ENCODE measurements around the gene WDFY4.

WDFY4 gene

DNA sequence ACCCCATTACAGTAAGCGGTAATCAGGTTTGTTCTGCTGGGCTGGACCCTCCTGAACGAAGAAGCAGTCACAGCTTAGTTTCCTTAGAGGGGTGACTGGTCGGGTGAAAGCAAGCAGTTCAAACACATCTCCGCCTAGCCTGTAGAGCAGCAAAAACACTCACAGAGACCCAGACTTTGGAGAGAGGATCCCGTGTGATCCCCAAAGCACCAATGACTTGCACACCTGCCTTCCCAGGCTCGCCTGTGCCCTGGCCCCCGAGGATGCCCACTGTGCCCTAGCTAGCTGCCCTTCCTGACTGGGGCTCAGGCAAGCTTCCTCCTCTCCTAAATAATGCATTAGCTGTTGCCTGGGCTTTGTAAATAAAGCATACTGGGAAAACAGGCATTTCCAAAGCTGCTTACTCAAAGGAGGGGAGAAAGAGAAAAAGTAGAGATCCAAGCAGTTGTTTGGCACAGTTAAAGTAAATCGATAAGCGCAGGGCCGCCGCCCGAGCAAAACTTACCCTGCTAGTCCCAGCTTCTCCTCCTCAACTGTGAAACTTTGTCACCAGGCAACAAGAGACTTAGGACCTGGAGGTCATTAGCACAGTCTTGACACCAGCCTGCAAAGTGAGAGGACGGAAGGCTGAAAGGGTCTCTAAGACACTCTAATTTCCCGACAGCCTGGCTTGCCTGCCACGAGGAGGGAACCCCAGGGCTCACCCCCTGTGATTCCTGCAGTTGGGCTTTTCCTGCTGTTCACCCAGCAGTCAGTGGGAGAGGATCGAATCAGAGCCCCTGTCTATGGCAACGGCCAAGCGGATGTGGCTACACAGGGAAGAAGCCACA, 250.2 kb downstream of the WDFY4 start:
- TF ChIP-seq TCF12 (IDR thresholded peaks at IDR 0.05; ENCODE audit: low read depth) (no peak), FOXM1 (IDR thresholded peaks at IDR 0.05; ENCODE audit: borderline replicate concordance, low read depth) (no peak), NFIC (IDR thresholded peaks at IDR 0.05) (no peak), EGR1 (IDR thresholded peaks at IDR 0.05) (no peak)

DNA sequence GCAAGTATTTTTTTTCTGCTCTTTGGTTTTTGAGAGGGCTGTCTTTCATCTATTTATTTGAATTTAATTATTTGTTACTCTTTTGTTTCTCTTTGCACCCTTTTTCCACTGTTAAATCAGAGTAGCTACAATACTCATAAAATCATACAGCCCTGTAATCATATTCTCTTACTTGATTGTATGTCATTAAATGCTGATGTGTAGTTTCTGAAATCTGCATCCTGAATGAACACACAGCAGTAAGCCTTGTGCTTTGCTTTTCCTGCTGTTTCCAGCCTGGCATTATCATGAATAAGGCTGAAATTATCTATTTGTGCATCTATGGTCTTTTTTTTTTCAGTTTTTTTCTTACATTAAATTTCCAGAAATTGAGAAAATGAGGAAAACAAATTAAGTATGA, 250.9 kb downstream of the WDFY4 start:
- TF ChIP-seq, protein P1, sequence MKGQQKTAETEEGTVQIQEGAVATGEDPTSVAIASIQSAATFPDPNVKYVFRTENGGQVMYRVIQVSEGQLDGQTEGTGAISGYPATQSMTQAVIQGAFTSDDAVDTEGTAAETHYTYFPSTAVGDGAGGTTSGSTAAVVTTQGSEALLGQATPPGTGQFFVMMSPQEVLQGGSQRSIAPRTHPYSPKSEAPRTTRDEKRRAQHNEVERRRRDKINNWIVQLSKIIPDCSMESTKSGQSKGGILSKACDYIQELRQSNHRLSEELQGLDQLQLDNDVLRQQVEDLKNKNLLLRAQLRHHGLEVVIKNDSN (IDR thresholded peaks at IDR 0.05), result no peak
- TF ChIP-seq RAD21 (IDR thresholded peaks at IDR 0.05; ENCODE audit: low read depth) (no peak), CREB1 (IDR thresholded peaks at IDR 0.05; ENCODE audit: low read depth) (no peak), TCF12 (IDR thresholded peaks at IDR 0.05; ENCODE audit: low read depth) (no peak), ZBTB7A (IDR thresholded peaks at IDR 0.05; ENCODE audit: low read depth) (no peak), TAF1 (IDR thresholded peaks at IDR 0.05; ENCODE audit: low read depth) (no peak), EGR1 (IDR thresholded peaks at IDR 0.05) (no peak), FOXM1 (IDR thresholded peaks at IDR 0.05; ENCODE audit: borderline replicate concordance, low read depth) (no peak), YY1 (IDR thresholded peaks at IDR 0.05; ENCODE audit: low read depth) (no peak), TEAD4 (IDR thresholded peaks at IDR 0.05) (no peak), NFIC (IDR thresholded peaks at IDR 0.05) (no peak)

DNA sequence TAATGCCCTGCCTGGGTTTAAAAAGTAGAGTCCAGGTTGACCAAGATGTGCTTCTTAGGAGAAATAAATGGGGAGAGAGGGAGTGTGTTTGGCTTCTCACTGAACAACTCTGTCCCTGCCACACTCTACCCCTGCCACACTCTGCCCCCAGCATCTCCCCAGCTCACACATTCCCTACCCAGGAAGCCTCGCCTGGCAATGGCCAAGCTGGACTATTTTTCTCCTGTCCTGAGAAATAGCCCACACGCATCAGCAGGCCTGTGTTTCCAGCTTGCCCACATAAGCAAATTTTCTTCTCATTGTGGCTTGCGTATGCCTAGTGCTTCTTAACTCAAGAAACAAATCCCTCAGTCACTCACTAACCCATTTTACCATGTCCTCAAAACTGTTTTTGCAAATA, 253.1 kb downstream of the WDFY4 start:
- TF ChIP-seq TEAD4 (IDR thresholded peaks at IDR 0.05) (no peak), ZBTB7A (IDR thresholded peaks at IDR 0.05; ENCODE audit: low read depth) (no peak), TCF12 (IDR thresholded peaks at IDR 0.05; ENCODE audit: low read depth) (no peak), YY1 (IDR thresholded peaks at IDR 0.05; ENCODE audit: low read depth) (no peak), EGR1 (IDR thresholded peaks at IDR 0.05) (no peak), TAF1 (IDR thresholded peaks at IDR 0.05; ENCODE audit: low read depth) (no peak), NFIC (IDR thresholded peaks at IDR 0.05) (no peak), RAD21 (IDR thresholded peaks at IDR 0.05; ENCODE audit: low read depth) (no peak)
- TF ChIP-seq, protein P2, sequence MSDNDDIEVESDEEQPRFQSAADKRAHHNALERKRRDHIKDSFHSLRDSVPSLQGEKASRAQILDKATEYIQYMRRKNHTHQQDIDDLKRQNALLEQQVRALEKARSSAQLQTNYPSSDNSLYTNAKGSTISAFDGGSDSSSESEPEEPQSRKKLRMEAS (IDR thresholded peaks at IDR 0.05), result no peak
- TF ChIP-seq, protein P3, sequence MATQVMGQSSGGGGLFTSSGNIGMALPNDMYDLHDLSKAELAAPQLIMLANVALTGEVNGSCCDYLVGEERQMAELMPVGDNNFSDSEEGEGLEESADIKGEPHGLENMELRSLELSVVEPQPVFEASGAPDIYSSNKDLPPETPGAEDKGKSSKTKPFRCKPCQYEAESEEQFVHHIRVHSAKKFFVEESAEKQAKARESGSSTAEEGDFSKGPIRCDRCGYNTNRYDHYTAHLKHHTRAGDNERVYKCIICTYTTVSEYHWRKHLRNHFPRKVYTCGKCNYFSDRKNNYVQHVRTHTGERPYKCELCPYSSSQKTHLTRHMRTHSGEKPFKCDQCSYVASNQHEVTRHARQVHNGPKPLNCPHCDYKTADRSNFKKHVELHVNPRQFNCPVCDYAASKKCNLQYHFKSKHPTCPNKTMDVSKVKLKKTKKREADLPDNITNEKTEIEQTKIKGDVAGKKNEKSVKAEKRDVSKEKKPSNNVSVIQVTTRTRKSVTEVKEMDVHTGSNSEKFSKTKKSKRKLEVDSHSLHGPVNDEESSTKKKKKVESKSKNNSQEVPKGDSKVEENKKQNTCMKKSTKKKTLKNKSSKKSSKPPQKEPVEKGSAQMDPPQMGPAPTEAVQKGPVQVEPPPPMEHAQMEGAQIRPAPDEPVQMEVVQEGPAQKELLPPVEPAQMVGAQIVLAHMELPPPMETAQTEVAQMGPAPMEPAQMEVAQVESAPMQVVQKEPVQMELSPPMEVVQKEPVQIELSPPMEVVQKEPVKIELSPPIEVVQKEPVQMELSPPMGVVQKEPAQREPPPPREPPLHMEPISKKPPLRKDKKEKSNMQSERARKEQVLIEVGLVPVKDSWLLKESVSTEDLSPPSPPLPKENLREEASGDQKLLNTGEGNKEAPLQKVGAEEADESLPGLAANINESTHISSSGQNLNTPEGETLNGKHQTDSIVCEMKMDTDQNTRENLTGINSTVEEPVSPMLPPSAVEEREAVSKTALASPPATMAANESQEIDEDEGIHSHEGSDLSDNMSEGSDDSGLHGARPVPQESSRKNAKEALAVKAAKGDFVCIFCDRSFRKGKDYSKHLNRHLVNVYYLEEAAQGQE (IDR thresholded peaks at IDR 0.05; ENCODE audit: low read depth), result no peak

DNA sequence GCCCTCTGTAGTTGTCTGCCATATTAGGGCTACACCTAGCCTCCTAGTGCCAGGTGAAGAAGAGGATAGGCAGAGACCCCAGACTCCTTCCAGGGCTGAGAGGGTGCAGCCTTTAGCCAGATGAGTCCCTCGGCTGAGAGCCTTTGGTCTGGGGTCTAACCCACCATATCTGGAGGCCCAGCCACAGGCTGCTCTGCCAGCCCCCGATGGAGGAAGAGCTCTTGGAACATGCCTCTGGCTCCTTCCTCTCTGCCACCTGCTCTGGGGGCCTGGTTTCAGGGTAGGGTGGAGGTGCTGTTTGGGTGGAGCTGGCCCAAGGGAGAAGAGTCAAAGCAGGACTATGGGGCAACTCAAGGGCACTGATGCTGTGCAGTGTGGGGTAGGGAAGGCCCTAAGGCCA, 253.6 kb downstream of the WDFY4 start:
- no peak for TF ChIP-seq CEBPB (IDR thresholded peaks at IDR 0.05)
- TF ChIP-seq FOXM1 (IDR thresholded peaks at IDR 0.05; ENCODE audit: borderline replicate concordance, low read depth), result no peak
- no peak for TF ChIP-seq ZBTB7A (IDR thresholded peaks at IDR 0.05; ENCODE audit: low read depth)
- TF ChIP-seq, protein P3 (IDR thresholded peaks at IDR 0.05; ENCODE audit: low read depth), result no peak
- no peak for TF ChIP-seq EGR1 (IDR thresholded peaks at IDR 0.05)
- TF ChIP-seq RAD21 (IDR thresholded peaks at IDR 0.05; ENCODE audit: low read depth), result no peak
- TF ChIP-seq TEAD4 (IDR thresholded peaks at IDR 0.05), result no peak
- no peak for TF ChIP-seq TCF12 (IDR thresholded peaks at IDR 0.05; ENCODE audit: low read depth)
- no peak for TF ChIP-seq TAF1 (IDR thresholded peaks at IDR 0.05; ENCODE audit: low read depth)
- TF ChIP-seq EP300 (IDR thresholded peaks at IDR 0.05; ENCODE audit: borderline replicate concordance), result no peak
- TF ChIP-seq YY1 (IDR thresholded peaks at IDR 0.05; ENCODE audit: low read depth), result no peak
- no peak for TF ChIP-seq CREB1 (IDR thresholded peaks at IDR 0.05; ENCODE audit: low read depth)
- TF ChIP-seq, protein P1 (IDR thresholded peaks at IDR 0.05), result no peak

DNA sequence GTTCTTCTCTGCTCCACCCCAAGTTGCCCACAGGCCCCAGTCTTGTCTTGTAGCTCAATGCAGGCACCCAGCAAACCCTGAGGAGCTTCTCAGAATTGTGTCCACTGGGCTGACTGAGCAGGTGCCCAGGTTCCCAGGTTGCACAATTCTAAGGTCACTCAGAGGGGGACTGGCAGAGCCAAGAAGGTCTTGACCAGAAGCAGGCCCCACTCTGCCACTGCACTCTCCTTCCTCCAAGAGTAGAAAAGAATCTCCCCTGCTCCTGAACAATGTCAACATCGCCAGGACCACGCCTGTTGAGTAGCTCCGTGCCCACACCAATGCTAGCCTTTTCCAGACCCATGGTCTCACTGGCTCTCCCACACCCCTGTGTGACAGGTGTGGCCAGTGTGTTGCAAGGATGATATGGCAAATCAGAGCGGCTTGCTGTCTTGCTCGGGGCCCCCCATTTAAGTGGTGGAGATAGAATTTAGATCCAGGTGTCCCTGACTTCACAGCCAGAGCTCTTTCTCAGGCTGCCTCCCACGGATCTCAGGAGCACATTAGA, 254.4 kb downstream of the WDFY4 start:
- TF ChIP-seq EGR1 (IDR thresholded peaks at IDR 0.05), result no peak
- no peak for TF ChIP-seq YY1 (IDR thresholded peaks at IDR 0.05; ENCODE audit: low read depth)
- TF ChIP-seq, protein P3 (IDR thresholded peaks at IDR 0.05; ENCODE audit: low read depth), result no peak
- TF ChIP-seq, protein P2 (IDR thresholded peaks at IDR 0.05), result no peak
- TF ChIP-seq RAD21 (IDR thresholded peaks at IDR 0.05; ENCODE audit: low read depth), result no peak
- no peak for TF ChIP-seq ZBTB7A (IDR thresholded peaks at IDR 0.05; ENCODE audit: low read depth)
- TF ChIP-seq, protein P1 (IDR thresholded peaks at IDR 0.05), result no peak
- TF ChIP-seq TCF12 (IDR thresholded peaks at IDR 0.05; ENCODE audit: low read depth), result no peak
- no peak for TF ChIP-seq NFIC (IDR thresholded peaks at IDR 0.05)
- TF ChIP-seq FOXM1 (IDR thresholded peaks at IDR 0.05; ENCODE audit: borderline replicate concordance, low read depth), result no peak
- no peak for TF ChIP-seq CEBPB (IDR thresholded peaks at IDR 0.05)
- no peak for TF ChIP-seq CREB1 (IDR thresholded peaks at IDR 0.05; ENCODE audit: low read depth)
- TF ChIP-seq TEAD4 (IDR thresholded peaks at IDR 0.05), result no peak
- no peak for TF ChIP-seq TAF1 (IDR thresholded peaks at IDR 0.05; ENCODE audit: low read depth)

Data from Ishikawa (cell line).